HepG2 (cell line): ENCODE data around the gene VEGFA. TPM values are rescaled to one million over a fixed set of nuclear protein-coding genes. Genes with fewer than 3 reads are reported as not detected.

ENCODE experiments used
- ATF7-NPFF ChIP-seq: sonication (generic); formaldehyde crosslinking; IDR thresholded peaks from 2 replicates; pipeline ENCODE4 v1.8.1; 2023; ENCODE audit warnings: mild to moderate bottlenecking, low read depth, missing genetic modification reagents, moderate library complexity
- CCAR2 ChIP-seq: fragments of 200-400 bp; formaldehyde crosslinking; optimal IDR thresholded peaks from 2 replicates; pipeline ENCODE3; 2018; ENCODE audit warnings: low read depth, mild to moderate bottlenecking, low read length, moderate library complexity
- HIC2 ChIP-seq: sonication (generic); formaldehyde crosslinking; IDR thresholded peaks from 2 replicates; pipeline ENCODE4 v1.9.0; 2022; ENCODE audit warnings: low read depth, missing genetic modification reagents
- MEIS1 ChIP-seq: sonication (generic); formaldehyde crosslinking; IDR thresholded peaks from 2 replicates; pipeline ENCODE4 v1.9.0; 2021; ENCODE audit warnings: mild to moderate bottlenecking, missing genetic modification reagents, moderate library complexity, borderline replicate concordance
- MTF1 ChIP-seq: sonication (generic); formaldehyde crosslinking; IDR thresholded peaks from 2 replicates; pipeline ENCODE4 v1.5.0; 2020; ENCODE audit warnings: missing genetic modification reagents
- RARA ChIP-seq: IDR thresholded peaks from 2 replicates; pipeline ENCODE4 v1.6.1; 2016; ENCODE audit warnings: missing genetic modification reagents, missing compliant biosample characterization
- REPIN1 ChIP-seq: sonication (generic); formaldehyde crosslinking; IDR thresholded peaks from 2 replicates; pipeline ENCODE4 v1.8.0; 2022; ENCODE audit warnings: missing genetic modification reagents, low read depth, mild to moderate bottlenecking, borderline replicate concordance
- SIN3B ChIP-seq: fragments of 150-350 bp; IDR thresholded peaks from 2 replicates; pipeline ENCODE4 v1.6.1; 2014; ENCODE audit warnings: low read length
- SNAI1 ChIP-seq: sonication (generic); formaldehyde crosslinking; IDR thresholded peaks from 2 replicates; pipeline ENCODE4 v1.5.0; 2020; ENCODE audit warnings: mild to moderate bottlenecking, missing genetic modification reagents, borderline replicate concordance
- TBX3 ChIP-seq: fragments of 450-650 bp; IDR thresholded peaks from 2 replicates; pipeline ENCODE4 v1.6.1; 2017; ENCODE audit warnings: antibody characterized with exemption, mild to moderate bottlenecking, inconsistent platforms, borderline replicate concordance
- ZNF160 ChIP-seq: sonication (generic); formaldehyde crosslinking; IDR thresholded peaks from 2 replicates; pipeline ENCODE4 v1.8.0; 2022; ENCODE audit warnings: mild to moderate bottlenecking, inconsistent platforms, missing genetic modification reagents
- ZNF230 ChIP-seq: sonication (generic); formaldehyde crosslinking; IDR thresholded peaks from 2 replicates; pipeline ENCODE4 v1.4.0; 2020; ENCODE audit warnings: mild to moderate bottlenecking, missing genetic modification reagents
- ZNF296 ChIP-seq: sonication (generic); formaldehyde crosslinking; conservative IDR thresholded peaks from 2 replicates; pipeline ENCODE4 v1.5.0; 2020; ENCODE audit warnings: mild to moderate bottlenecking, missing genetic modification reagents
- ZNF451 ChIP-seq: sonication (generic); formaldehyde crosslinking; IDR thresholded peaks from 2 replicates; pipeline ENCODE4 v1.5.0; 2020; ENCODE audit warnings: mild to moderate bottlenecking, missing genetic modification reagents
- ZNF564 ChIP-seq: sonication (generic); formaldehyde crosslinking; IDR thresholded peaks from 2 replicates; pipeline ENCODE4 v1.8.1; 2023; ENCODE audit warnings: mild to moderate bottlenecking, missing genetic modification reagents
- ZNF572 ChIP-seq: sonication (generic); formaldehyde crosslinking; IDR thresholded peaks from 2 replicates; pipeline ENCODE4 v1.5.1; 2020; ENCODE audit warnings: mild to moderate bottlenecking, missing genetic modification reagents
- ZNF629 ChIP-seq: sonication (generic); formaldehyde crosslinking; conservative IDR thresholded peaks from 2 replicates; pipeline ENCODE4 v1.5.0; 2020; ENCODE audit warnings: missing genetic modification reagents
- ZNF709 ChIP-seq: sonication (generic); formaldehyde crosslinking; IDR thresholded peaks from 2 replicates; pipeline ENCODE4 v1.5.0; 2020; ENCODE audit warnings: mild to moderate bottlenecking, missing genetic modification reagents
- ZSCAN20 ChIP-seq: sonication (generic); formaldehyde crosslinking; IDR thresholded peaks from 2 replicates; pipeline ENCODE4 v1.4.0; 2020; ENCODE audit warnings: missing genetic modification reagents, mild to moderate bottlenecking, borderline replicate concordance
- polyA plus RNA-seq, 8 experiments: library from polyadenylated mRNA; depleted of rRNA in 3 of 8; stranded (reverse) in 7 of 8; unstranded in 1 of 8; fragments of >200 nt; fragmentation: Illumina TruSeq in 4 of 8; extraction: Trizol in 4 of 8; gene quantifications; 2 replicates each; pipeline versions ENCODE4 v1.2.1 to v1.2.3, GENCODE V29; 2011 to 2016; ENCODE audit warnings: low read depth in 4 of 8, missing spikeins in 1 of 8, mixed read lengths in 1 of 8; ENCODE audit not compliant: insufficient read depth in 1 of 8
- total RNA-seq, 5 experiments: library from RNA; depleted of rRNA; stranded (reverse); fragments of >200 nt; fragmentation: Illumina TruSeq; extraction: Trizol; gene quantifications; 2 replicates each; pipeline ENCODE4 v1.2.3, GENCODE V29; 2016; ENCODE audit warnings: low read depth in 1 of 5

Gene VEGFA
- total and polyA plus RNA-seq, 2 of the 13 experiments (the other 11 are each of a cell fraction or from before 2014, with no cell fraction given) = 68.1 to 629 TPM

- TF ChIP-seq ZNF296 (CRISPR knock-in tag) = peak; percentile 76; the same call in 1 of the 2 replicates
- TF ChIP-seq ZNF230 (CRISPR knock-in tag) = peak; percentile 71; the same call in 1 of the 2 replicates
- 0 out of 2 replicates have a peak, but pooled peaks have one; percentile 82 for TF ChIP-seq ZNF572 (CRISPR knock-in tag)
- peak; percentile 96; the same call in 1 of the 2 replicates for TF ChIP-seq ZSCAN20 (CRISPR knock-in tag)
- no peak for TF ChIP-seq ZNF564
- TF ChIP-seq ZNF451 (CRISPR knock-in tag) = peak; percentile 91; the same call in 1 of the 2 replicates
- no peak; the same call in none of the 2 replicates for TF ChIP-seq ZNF160 (CRISPR knock-in tag)
- TF ChIP-seq CCAR2 = peak; percentile 77
- TF ChIP-seq MEIS1 (CRISPR knock-in tag) = peak; percentile 83
- no peak; the same call in 1 of the 2 replicates for TF ChIP-seq HIC2 (CRISPR knock-in tag)
- TF ChIP-seq TBX3 = 0 out of 2 replicates have a peak, but pooled peaks have one; percentile 36
- TF ChIP-seq SNAI1 = no peak
- 0 out of 2 replicates have a peak, but pooled peaks have one; percentile 26 for TF ChIP-seq MTF1
- peak; percentile 83 for TF ChIP-seq ZNF709
- peak; percentile 51 for TF ChIP-seq REPIN1 (CRISPR knock-in tag)
- TF ChIP-seq ZNF629 (CRISPR knock-in tag) = peak; percentile 19; the same call in 1 of the 2 replicates
- TF ChIP-seq RARA = peak; percentile 38; the same call in 1 of the 2 replicates
- peak; percentile 22 for TF ChIP-seq ATF7-NPFF
- TF ChIP-seq SIN3B = peak; percentile 60; the same call in 1 of the 2 replicates
These were observed at the start of gene VEGFA (continued) for GRCh38 chr6:43769526-43770371.
